Endothelial cell of umbilical vein (primary cell): ENCODE results near the gene AMDHD2.

Experiments used
- CTCF ChIP-seq, 2 donors: IDR thresholded peaks; 1 replicate in 1 of 2; 2 replicates in 1 of 2; pipeline ENCODE4 v1.5.1; 2011; ENCODE audit warnings: low read length in 2 of 2, mild to moderate bottlenecking in 2 of 2, moderate library complexity in 2 of 2, control low read depth in 1 of 2, inconsistent platforms in 1 of 2, low read depth in 1 of 2; ENCODE audit not compliant: insufficient read depth in 1 of 2; ENCODE audit errors: extremely low read depth in 1 of 2
- EZH2 ChIP-seq: IDR thresholded peaks from 2 replicates; pipeline ENCODE4 v1.6.1; 2012; ENCODE audit warnings: borderline replicate concordance, low read depth, mild to moderate bottlenecking, moderate library complexity, low read length, inconsistent platforms; ENCODE audit not compliant: severe bottlenecking
- FOS ChIP-seq: IDR thresholded peaks from 2 replicates; pipeline ENCODE4 v1.6.1; 2011; ENCODE audit warnings: mild to moderate bottlenecking, low read length, moderate library complexity, borderline replicate concordance; ENCODE audit not compliant: insufficient read depth
- GATA2 ChIP-seq: IDR thresholded peaks from 2 replicates; pipeline ENCODE4 v1.7.0; 2011; ENCODE audit warnings: low read depth, mild to moderate bottlenecking, moderate library complexity, mixed read lengths, low read length; ENCODE audit not compliant: insufficient read length, insufficient read depth
- MYC ChIP-seq: IDR thresholded peaks from one replicate; pipeline ENCODE4 v1.6.1; 2011; ENCODE audit warnings: mild to moderate bottlenecking, low read depth, low read length
- POLR2AphosphoS5 ChIP-seq: IDR thresholded peaks from 2 replicates; pipeline ENCODE4 v1.6.1; 2012; ENCODE audit warnings: low read depth, mild to moderate bottlenecking, control low read depth, low read length, moderate library complexity; ENCODE audit not compliant: insufficient read depth

- TF ChIP-seq CTCF (IDR thresholded peaks at IDR 0.05; ENCODE audit: extremely low read depth in 1 of 2, insufficient read depth in 1 of 2, low read depth in 1 of 2, low read length in 2 of 2) (no peak), POLR2AphosphoS5 (no peak), EZH2 (no peak), FOS (no peak), GATA2 (no peak), MYC (no peak)
Observed at GRCh38 chr16:2515180-2515851, 4.9 kb upstream of the AMDHD2 start.
